NCI-H146 treated with DMSO at 0.1 percent for 48 hours (cell line): Measurements from ENCODE around the gene APEH.

ENCODE experiments used
- DNase-seq: peaks from one replicate; lab custom pipeline; 2025; ENCODE audit not compliant: unreplicated experiment; lab: John Stamatoyannopoulos, UW

Gene APEH

GRCh38 chr3:49650177-49650576, 24.0 kb upstream of the APEH start:
- DNase-seq: no peak

- DNase-seq: no peak
These were observed 23.5 kb upstream of the APEH start for GRCh38 chr3:49650637-49651036.

- no peak for DNase-seq
These were observed 21.8 kb upstream of the APEH start for GRCh38 chr3:49652218-49652902.

- no peak for DNase-seq
These were observed 21.2 kb upstream of the APEH start for GRCh38 chr3:49652903-49653415.

- no peak for DNase-seq
These were observed 20.5 kb upstream of the APEH start for GRCh38 chr3:49653621-49654020.

- no peak for DNase-seq
These were observed 19.9 kb upstream of the APEH start for GRCh38 chr3:49654176-49654825.

GRCh38 chr3:49654955-49655556, 19.1 kb upstream of the APEH start:
- no peak for DNase-seq

- no peak for DNase-seq
These were observed 18.3 kb upstream of the APEH start for GRCh38 chr3:49655731-49656285.

GRCh38 chr3:49656541-49657112, 17.5 kb upstream of the APEH start:
- DNase-seq: no peak

GRCh38 chr3:49657208-49657915, 16.8 kb upstream of the APEH start:
- DNase-seq: no peak

GRCh38 chr3:49658711-49659110, 15.4 kb upstream of the APEH start:
- DNase-seq: no peak

- no peak for DNase-seq
These were observed 14.4 kb upstream of the APEH start for GRCh38 chr3:49659756-49660155.

GRCh38 chr3:49661281-49661680, 12.9 kb upstream of the APEH start:
- DNase-seq: no peak

- DNase-seq: no peak
These were observed 12.1 kb upstream of the APEH start for GRCh38 chr3:49662021-49662420.

GRCh38 chr3:49662720-49663413, 11.3 kb upstream of the APEH start:
- DNase-seq: no peak

- no peak for DNase-seq
These were observed 10.3 kb upstream of the APEH start for GRCh38 chr3:49663831-49664230.

GRCh38 chr3:49664300-49664699, 9.9 kb upstream of the APEH start:
- DNase-seq: no peak

GRCh38 chr3:49665822-49666519, 8.2 kb upstream of the APEH start:
- DNase-seq: no peak

- no peak for DNase-seq
These were observed 7.6 kb upstream of the APEH start for GRCh38 chr3:49666592-49666991.
